Measurements from ENCODE around the gene GOLGA6L7.

The GOLGA6L7 gene

GRCh38 chr15:28885630-28886430, 37.4 kb upstream of the GOLGA6L7 start, which contains the start of gene APBA2:
APBA2 (plus strand) TSS chr15:28885974; CDS start chr15:29053885, 167,911 bp downstream.
- peak; percentile 32; the same call in 1 of the 2 replicates for TF ChIP-seq CTCF (IDR thresholded peaks at IDR 0.05)

- TF ChIP-seq CTCF (IDR thresholded peaks at IDR 0.05): no peak
These were observed 36.7 kb upstream of the GOLGA6L7 start for GRCh38 chr15:28885128-28885629.

GRCh38 chr15:28884151-28884940, 35.9 kb upstream of the GOLGA6L7 start:
- TF ChIP-seq CTCF (IDR thresholded peaks at IDR 0.05): no peak

GRCh38 chr15:28881600-28881999, 33.2 kb upstream of the GOLGA6L7 start:
- no peak for TF ChIP-seq CTCF (IDR thresholded peaks at IDR 0.05)

GRCh38 chr15:28881170-28881569, 32.7 kb upstream of the GOLGA6L7 start:
- peak; percentile 36; the same call in 1 of the 2 replicates for TF ChIP-seq CTCF (IDR thresholded peaks at IDR 0.05)

GRCh38 chr15:28880680-28881079, 32.2 kb upstream of the GOLGA6L7 start:
- TF ChIP-seq CTCF (IDR thresholded peaks at IDR 0.05): no peak

GRCh38 chr15:28879551-28879950, 31.1 kb upstream of the GOLGA6L7 start:
- TF ChIP-seq CTCF (IDR thresholded peaks at IDR 0.05): no peak
